Measurements from ENCODE around the gene PLSCR4.

Gene PLSCR4

GRCh38 chr3:146160321-146160963, 90.5 kb downstream of the PLSCR4 start:
- DNase-seq, result no peak

GRCh38 chr3:146159616-146160320, 91.1 kb downstream of the PLSCR4 start:
- no peak for DNase-seq

- no peak for DNase-seq
These were observed 91.9 kb downstream of the PLSCR4 start for GRCh38 chr3:146159037-146159436.

GRCh38 chr3:146157325-146158060, 93.4 kb downstream of the PLSCR4 start:
- DNase-seq, result no peak

- no peak for DNase-seq
These were observed 94.1 kb downstream of the PLSCR4 start for GRCh38 chr3:146156666-146157314.

- DNase-seq, result no peak
These were observed 94.8 kb downstream of the PLSCR4 start for GRCh38 chr3:146156095-146156494.

- no peak for DNase-seq
These were observed 95.9 kb downstream of the PLSCR4 start for GRCh38 chr3:146154995-146155394.

GRCh38 chr3:146154316-146154715, 96.6 kb downstream of the PLSCR4 start:
- DNase-seq, result no peak

GRCh38 chr3:146153429-146153828, 97.5 kb downstream of the PLSCR4 start:
- no peak for DNase-seq

GRCh38 chr3:146152834-146153233, 98.1 kb downstream of the PLSCR4 start:
- no peak for DNase-seq

GRCh38 chr3:146148468-146148931, 102.4 kb downstream of the PLSCR4 start:
- DNase-seq, result peak in 1 of 2 donors; percentile 72

- DNase-seq, result no peak
These were observed 105.3 kb downstream of the PLSCR4 start for GRCh38 chr3:146145642-146146041.

- no peak for DNase-seq
These were observed 108.1 kb downstream of the PLSCR4 start for GRCh38 chr3:146142757-146143156.

All from inflammatory macrophage (primary cell).